Transverse colon (tissue), 4 donors: ENCODE data around the gene CHCHD5. TPM values are rescaled to one million over a fixed set of nuclear protein-coding genes. Genes with fewer than 3 reads are reported as not detected.

Experiments used
- DNase-seq: peaks from one replicate; pipeline ENCODE4 v3.0.0-alpha.2; 2019
- H3K27ac ChIP-seq, 4 donors: fragments of 200-600 bp; sonication (generic); 2 replicates each; pipeline ENCODE4 v1.5.1; 2016 to 2018; ENCODE audit warnings: inconsistent platforms in 4 of 4
- H3K27me3 ChIP-seq: fragments of 200-600 bp; sonication (generic); 2 replicates; pipeline ENCODE4 v1.5.1; 2017; ENCODE audit warnings: inconsistent platforms
- H3K36me3 ChIP-seq, 4 donors: fragments of 200-600 bp; sonication (generic); 2 replicates each; pipeline ENCODE4 v1.5.1; 2017 to 2019; ENCODE audit warnings: inconsistent platforms in 4 of 4
- H3K4me1 ChIP-seq, 4 donors: fragments of 200-600 bp; sonication (generic); 2 replicates each; pipeline ENCODE4 v1.5.1; 2017 to 2020; ENCODE audit warnings: inconsistent platforms in 4 of 4
- H3K4me3 ChIP-seq, 4 donors: fragments of 200-600 bp; sonication (generic); 1 replicate in 1 of 4; 2 replicates in 3 of 4; pipeline versions ENCODE4 v1.5.1 to v1.6.1; 2017 to 2019; ENCODE audit warnings: inconsistent platforms in 4 of 4
- H3K9me3 ChIP-seq, 2 donors: fragments of 200-600 bp; sonication (generic); 2 replicates each; pipeline ENCODE4 v1.5.1; 2017 to 2019; ENCODE audit warnings: inconsistent platforms in 2 of 2
- EP300 ChIP-seq: sonication (generic); formaldehyde crosslinking; IDR thresholded peaks from one replicate; pipeline ENCODE4 v1.6.1; 2017; ENCODE audit warnings: antibody characterized with exemption, low read depth
- POLR2A ChIP-seq: fragments of 450-650 bp; IDR thresholded peaks from one replicate; pipeline ENCODE4 v1.6.1; 2016; ENCODE audit warnings: antibody characterized with exemption, mild to moderate bottlenecking, moderate library complexity
- POLR2AphosphoS5 ChIP-seq, 3 donors: sonication (generic); formaldehyde crosslinking; IDR thresholded peaks; one replicate each; pipeline ENCODE4 v1.6.1; 2016; ENCODE audit warnings: antibody characterized with exemption in 3 of 3
- WGBS, 2 donors: methylation state at CpG; one replicate each; pipeline ENCODE4 v1.1.5; 2018; ENCODE audit warnings: low coverage in 1 of 2; 5-methylcytosine and 5-hydroxymethylcytosine counted together
- in situ Hi-C, 4 donors: fragments of 200-750 bp; cut with MboI; loops; one replicate each; pipeline versions ENCODE4 v1.15.0 to v1.15.1; 2017; ENCODE audit warnings: low sequenced_read_pairs in 3 of 4, low pct_ligation_motif_present in 1 of 4, low pct_unique_long_range_greater_than_20kb in 1 of 4
- intact Hi-C: fragments of 100-400 bp; cut with DNase I; formaldehyde crosslinking; loops from one replicate; pipeline ENCODE4 v1.15.1; 2023; ENCODE audit warnings: low total_unique reads
- total RNA-seq, 4 donors: library from RNA; depleted of rRNA; stranded (reverse); fragments of >200 nt; gene quantifications; one replicate each; pipeline ENCODE4 v1.1.0, GENCODE V29; 2016
- TF ChIP-seq, protein P1 (sequence below), 5 experiments: fragments of 200-600 bp in 3 of 5; fragments of 450-650 bp in 2 of 5; sonication (generic) in 3 of 5; IDR thresholded peaks; 1 replicate in 2 of 5; 2 replicates in 3 of 5; pipeline ENCODE4 v1.5.1; 2016 to 2017; ENCODE audit warnings: antibody characterized with exemption in 5 of 5, inconsistent platforms in 3 of 5, mild to moderate bottlenecking in 2 of 5, moderate library complexity in 1 of 5

The CHCHD5 gene
- total RNA-seq, 4 donors from 2014 or later: 11.1 to 23.0 (median 17.1) TPM

DNA sequence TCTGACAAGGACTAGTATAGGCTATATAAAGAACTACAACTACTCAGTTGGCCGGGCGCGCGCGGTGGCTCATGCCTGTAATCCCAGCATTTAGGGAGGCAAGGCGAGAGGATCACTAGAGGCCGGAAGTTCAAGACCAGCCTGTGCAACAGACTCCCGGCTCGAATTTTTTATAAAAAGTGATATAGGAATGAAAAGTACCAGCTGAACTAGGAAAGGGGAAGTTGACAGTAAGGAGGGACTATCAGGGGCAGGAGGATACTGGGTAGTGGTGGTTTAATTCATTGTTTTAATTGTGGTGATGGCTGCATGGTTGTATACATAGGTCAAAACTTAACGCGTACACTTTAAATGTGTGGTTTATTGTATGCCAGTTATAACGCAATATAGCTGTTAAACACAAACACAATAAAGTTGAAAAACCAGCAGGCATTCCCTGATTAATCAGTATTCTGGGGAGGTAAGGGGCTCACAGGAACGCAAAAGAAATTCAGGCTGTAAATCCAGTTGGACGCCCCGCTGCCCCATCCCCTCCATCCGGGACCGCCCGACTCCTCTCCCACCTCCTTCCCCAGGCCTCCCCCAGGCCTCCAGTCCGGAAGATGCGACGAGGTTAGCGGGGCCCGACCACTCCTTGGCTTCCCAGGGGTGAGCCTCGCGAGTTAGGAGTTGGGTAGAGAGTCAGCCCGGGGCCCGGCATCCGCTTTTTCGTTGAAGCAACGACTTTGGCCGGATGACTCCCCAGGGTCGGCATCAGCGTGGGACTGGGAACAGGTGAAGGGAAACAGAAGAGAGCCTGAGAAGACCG lies 42.9 kb upstream of the CHCHD5 start:
- intact Hi-C loops (no loop called here), in situ Hi-C loops (no loop called here)
- Histone ChIP-seq H3K36me3 (no peaks in the 10 kb centered on the region), H3K4me1 (peaks cover 8 to 25% (median 16%) of the 10 kb centered on the region in 4 donors), H3K27me3 (no peaks in the 10 kb centered on the region), H3K27ac (peak overlapping the region; percentile 88 to 92 (median 90)), H3K4me3 (peak overlapping the region; percentile 70 to 83 (median 81)), H3K9me3 (no peaks in the 10 kb centered on the region)
- TF ChIP-seq POLR2A (peak; percentile 58), EP300 (no peak), POLR2AphosphoS5 (IDR thresholded peaks at IDR 0.05) (peak in 2 of 3 donors; percentile 29 to 53)
- 0 to 15% methylated on average over 3 to 34 of the region's 34 CpGs for WGBS, 2 donors
- peak; percentile 67 for DNase-seq

DNA sequence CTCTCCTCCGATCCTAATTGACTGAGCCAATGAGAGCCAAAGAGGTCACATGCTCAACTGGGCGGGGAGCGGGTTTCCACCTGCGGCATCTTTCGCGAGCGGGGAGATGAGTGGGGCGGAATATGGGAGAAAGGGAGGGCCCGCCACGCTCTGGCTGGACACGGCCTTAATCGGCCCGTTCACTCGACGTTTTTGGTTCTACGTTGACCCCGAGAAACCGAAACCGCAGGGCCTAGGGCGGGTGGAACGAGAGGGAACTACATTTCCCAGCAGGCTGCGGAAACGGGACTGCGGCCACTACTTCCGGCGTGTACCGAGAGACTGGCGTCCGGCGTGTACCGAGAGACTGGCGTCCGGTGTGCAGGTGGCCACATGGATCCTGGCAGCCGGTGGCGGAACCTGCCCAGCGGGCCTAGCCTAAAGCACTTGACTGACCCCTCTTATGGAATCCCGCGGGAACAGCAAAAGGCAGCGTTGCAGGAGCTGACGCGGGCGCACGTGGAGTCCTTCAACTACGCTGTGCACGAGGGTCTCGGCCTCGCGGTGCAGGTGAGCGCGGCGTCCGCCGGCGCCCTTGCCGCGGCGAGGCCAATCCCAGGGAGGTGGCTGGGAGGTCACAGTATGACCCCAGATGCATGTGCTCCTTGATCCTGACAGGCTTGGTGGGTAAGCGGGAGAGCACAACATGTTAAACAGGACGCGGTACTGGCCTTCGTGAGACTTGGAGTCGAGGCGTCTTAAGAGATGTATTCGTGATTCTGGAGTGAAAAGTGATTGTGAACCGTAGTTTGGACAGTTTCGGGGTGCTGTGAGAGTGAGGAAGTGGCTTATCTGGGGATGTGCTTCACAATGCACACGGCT lies 42.1 kb upstream of the CHCHD5 start, which contains the start of gene POLR1B:
Gene POLR1B (plus strand): TSS at position 343 of the 861 bp plus-strand sequence. CDS start 30 bp downstream, at position 373.
- DNase-seq: peak; percentile 86
- WGBS, 2 donors: 0% methylated on average over 36 of the region's 67 CpGs; no CpG with 5 or more reads in 1 of the 2 donors
- TF ChIP-seq, protein P1, sequence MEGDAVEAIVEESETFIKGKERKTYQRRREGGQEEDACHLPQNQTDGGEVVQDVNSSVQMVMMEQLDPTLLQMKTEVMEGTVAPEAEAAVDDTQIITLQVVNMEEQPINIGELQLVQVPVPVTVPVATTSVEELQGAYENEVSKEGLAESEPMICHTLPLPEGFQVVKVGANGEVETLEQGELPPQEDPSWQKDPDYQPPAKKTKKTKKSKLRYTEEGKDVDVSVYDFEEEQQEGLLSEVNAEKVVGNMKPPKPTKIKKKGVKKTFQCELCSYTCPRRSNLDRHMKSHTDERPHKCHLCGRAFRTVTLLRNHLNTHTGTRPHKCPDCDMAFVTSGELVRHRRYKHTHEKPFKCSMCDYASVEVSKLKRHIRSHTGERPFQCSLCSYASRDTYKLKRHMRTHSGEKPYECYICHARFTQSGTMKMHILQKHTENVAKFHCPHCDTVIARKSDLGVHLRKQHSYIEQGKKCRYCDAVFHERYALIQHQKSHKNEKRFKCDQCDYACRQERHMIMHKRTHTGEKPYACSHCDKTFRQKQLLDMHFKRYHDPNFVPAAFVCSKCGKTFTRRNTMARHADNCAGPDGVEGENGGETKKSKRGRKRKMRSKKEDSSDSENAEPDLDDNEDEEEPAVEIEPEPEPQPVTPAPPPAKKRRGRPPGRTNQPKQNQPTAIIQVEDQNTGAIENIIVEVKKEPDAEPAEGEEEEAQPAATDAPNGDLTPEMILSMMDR (IDR thresholded peaks at IDR 0.05): no peak
- no peak for TF ChIP-seq POLR2A
- peak; percentile 10 to 41 (median 32) for TF ChIP-seq POLR2AphosphoS5 (IDR thresholded peaks at IDR 0.05)
- no peak for TF ChIP-seq EP300
- H3K9me3 ChIP-seq: no peaks in the 10 kb centered on the region
- peak within 1 kb of the TSS; percentile 88 to 92 (median 90) for H3K27ac ChIP-seq
- H3K4me3 ChIP-seq: peak within 1 kb of the TSS; percentile 70 to 83 (median 81)
- intact Hi-C loops (no loop called here), in situ Hi-C loops (no loop called here)
- no peaks in the 10 kb centered on the region for H3K27me3 ChIP-seq
- peaks cover 8 to 25% (median 16%) of the 10 kb centered on the region in 4 donors for H3K4me1 ChIP-seq
- peaks cover 0 to 1% (median under 1%) of the 10 kb centered on the region in 4 donors for H3K36me3 ChIP-seq

DNA sequence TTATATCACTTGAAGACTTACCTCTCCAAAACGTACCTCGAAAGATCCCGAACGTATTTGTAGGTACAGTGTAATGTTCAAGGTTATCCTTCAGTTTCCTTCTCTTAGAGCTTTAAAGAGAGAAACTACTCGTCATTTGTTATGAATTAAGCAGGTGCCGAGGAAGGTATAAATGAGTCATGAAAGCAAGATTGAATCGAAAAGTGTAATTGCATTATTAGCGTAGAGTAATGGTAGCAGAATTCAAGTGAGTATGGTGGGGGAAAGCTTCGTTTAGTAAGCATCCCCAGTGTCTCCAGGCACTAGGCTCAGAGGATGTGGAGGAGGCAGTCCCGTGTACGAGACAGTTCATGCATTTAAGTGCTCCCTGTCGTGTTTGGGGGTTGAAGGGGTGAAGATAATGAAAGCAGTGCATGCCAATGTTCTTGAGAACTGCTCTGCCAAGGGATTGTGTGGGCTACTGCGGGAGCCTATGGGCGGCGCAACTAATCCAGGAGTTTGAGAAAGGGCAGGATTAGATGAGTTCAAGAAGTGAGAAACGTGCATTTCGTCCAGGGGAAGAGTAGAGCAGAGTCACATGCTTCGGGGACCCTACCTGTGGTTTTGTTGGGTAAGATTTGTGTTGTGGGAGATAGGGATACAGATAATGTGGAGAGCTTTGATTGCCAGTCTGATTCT lies 41.3 kb upstream of the CHCHD5 start:
- intact Hi-C loops (no loop called here), in situ Hi-C loops (no loop called here)
- H3K36me3 ChIP-seq: peaks cover 0 to 8% (median 3%) of the 10 kb centered on the region in 4 donors
- TF ChIP-seq POLR2A: no peak
- no peak for TF ChIP-seq POLR2AphosphoS5 (IDR thresholded peaks at IDR 0.05)
- TF ChIP-seq, protein P1 (IDR thresholded peaks at IDR 0.05): no peak
- TF ChIP-seq EP300: no peak
- H3K27ac ChIP-seq: peak overlapping the region in 3 of 4 donors; percentile 88 to 91 (median 88)
- H3K9me3 ChIP-seq: no peaks in the 10 kb centered on the region
- DNase-seq: no peak
- WGBS, 2 donors: 3 to 4% methylated on average over 13 to 18 of the region's 18 CpGs
- H3K27me3 ChIP-seq: no peaks in the 10 kb centered on the region
- H3K4me3 ChIP-seq: peak overlapping the region; percentile 70 to 83 (median 81)
- H3K4me1 ChIP-seq: peaks cover 8 to 25% (median 16%) of the 10 kb centered on the region in 4 donors

DNA sequence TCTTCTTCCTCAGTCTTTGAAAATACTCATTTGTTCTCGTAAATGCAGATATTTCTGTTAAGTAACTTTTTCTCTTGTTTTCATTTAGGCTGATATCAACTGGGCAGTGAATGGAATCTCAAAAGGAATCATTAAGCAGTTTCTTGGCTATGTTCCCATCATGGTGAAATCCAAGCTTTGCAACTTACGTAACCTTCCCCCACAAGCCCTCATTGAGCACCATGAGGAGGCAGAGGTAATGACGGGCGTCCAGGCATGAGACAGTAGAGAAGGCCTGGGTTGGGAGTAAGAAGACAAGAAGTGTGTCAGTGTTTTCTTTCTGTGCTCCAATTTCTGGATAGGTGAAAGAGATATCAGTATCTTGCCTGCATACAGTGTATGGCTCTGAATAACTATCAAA lies 37.1 kb upstream of the CHCHD5 start:
- in situ Hi-C loops: no loop called here
- no peaks in the 10 kb centered on the region for H3K27me3 ChIP-seq
- H3K4me3 ChIP-seq: no peak overlapping the region
- peaks cover 8 to 18% (median 11%) of the 10 kb centered on the region in 4 donors for H3K4me1 ChIP-seq
- intact Hi-C loops: no loop called here
- H3K27ac ChIP-seq: no peak overlapping the region
- no peaks in the 10 kb centered on the region for H3K9me3 ChIP-seq
- TF ChIP-seq POLR2AphosphoS5 (IDR thresholded peaks at IDR 0.05) (no peak), EP300 (no peak), POLR2A (no peak)
- TF ChIP-seq, protein P1 (IDR thresholded peaks at IDR 0.05): no peak
- WGBS, 2 donors: 87 to 95% methylated on average over 2 to 4 of the region's 4 CpGs
- DNase-seq: no peak
- H3K36me3 ChIP-seq: peaks cover 0 to 37% (median 13%) of the 10 kb centered on the region in 4 donors
